ENCODE measurements around the gene PHACTR1.

DNA sequence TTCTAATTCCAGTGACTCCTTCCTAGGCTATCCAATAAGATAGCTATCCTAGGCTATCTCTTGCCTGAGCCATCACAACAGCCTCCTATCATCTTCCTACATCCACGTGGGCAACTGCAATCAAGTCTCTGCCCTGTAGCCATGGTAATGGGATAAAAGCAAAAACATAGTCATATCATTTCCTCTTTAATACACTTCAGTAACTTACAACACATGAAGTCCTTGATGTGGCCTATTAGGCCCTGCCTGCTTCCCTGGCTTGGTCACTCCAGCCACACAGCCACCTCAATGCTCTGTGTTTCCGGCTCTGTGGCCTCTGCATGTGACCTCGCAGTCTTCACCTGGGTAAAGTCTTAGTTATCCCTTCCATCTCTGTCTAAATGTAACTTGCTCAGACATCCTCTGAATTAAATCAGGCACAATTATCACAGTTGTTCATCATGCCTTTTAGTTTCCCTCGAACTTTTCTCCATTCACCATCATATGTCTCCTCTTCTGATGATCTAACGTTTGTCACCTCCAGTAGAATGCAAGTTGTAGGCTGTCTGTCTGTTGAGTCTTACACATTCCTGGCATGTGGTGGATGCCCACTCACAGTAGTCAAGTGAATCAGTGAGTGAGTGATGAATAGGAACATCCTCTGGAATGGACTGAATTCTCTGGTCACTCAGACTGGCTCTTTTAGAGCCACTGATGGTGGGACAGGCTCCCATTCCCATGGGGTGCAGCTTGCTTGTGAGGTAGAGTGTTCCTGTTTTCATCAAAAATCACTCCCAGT is 382.4 kb downstream of the PHACTR1 start:
- TF ChIP-seq, protein P1, sequence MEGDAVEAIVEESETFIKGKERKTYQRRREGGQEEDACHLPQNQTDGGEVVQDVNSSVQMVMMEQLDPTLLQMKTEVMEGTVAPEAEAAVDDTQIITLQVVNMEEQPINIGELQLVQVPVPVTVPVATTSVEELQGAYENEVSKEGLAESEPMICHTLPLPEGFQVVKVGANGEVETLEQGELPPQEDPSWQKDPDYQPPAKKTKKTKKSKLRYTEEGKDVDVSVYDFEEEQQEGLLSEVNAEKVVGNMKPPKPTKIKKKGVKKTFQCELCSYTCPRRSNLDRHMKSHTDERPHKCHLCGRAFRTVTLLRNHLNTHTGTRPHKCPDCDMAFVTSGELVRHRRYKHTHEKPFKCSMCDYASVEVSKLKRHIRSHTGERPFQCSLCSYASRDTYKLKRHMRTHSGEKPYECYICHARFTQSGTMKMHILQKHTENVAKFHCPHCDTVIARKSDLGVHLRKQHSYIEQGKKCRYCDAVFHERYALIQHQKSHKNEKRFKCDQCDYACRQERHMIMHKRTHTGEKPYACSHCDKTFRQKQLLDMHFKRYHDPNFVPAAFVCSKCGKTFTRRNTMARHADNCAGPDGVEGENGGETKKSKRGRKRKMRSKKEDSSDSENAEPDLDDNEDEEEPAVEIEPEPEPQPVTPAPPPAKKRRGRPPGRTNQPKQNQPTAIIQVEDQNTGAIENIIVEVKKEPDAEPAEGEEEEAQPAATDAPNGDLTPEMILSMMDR (IDR thresholded peaks at IDR 0.05), result no peak
- TF ChIP-seq POLR2A (IDR thresholded peaks at IDR 0.05), result no peak
